Endometrium (tissue), 2 donors: Measurements from ENCODE around the gene TSC22D3.

Experiments
- FAIRE-seq: peaks from 2 replicates; lab custom pipeline; 2012; peaks lifted over from hg19 to GRCh38; lab: Jason Lieb, UNC
- donor health status: control.
- donor health status: control.

Gene TSC22D3

DNA sequence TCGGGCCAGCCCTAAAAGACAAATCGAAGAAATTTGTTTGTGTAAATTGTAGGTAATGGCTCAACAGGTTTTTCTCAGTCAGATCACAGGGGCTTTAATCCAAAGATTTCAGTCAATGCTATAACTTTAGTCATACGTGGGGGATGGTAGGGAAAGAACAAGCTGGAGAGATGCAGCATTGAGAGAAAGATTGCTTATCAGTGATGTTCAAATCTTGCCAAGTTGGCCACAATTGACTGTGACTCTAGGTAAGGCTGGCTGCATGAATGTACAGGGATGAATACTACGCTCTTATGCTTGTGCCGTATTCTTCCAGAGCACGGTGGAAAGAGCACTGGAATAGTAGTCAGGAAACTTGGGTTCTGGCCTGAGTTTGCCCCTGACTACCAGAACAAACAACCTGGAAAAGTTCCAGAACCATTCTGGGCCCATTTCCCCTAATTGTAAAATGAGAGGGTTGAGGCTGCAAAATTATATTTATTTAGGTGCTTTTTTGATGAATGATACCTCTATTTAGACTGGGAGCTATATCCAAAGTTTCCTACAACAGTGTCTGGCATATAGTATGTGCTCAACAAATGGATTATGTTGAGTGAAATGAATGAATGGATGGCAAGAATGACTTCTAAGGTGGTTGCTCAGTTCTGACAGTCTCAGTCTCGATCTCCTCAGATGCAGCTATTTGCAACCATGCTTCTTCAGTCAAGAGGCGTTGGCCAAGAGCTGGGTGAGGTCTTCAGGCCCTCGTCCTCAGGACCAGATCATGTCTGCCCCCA, 44.4 kb downstream of the TSC22D3 start:
- FAIRE-seq, result no peak

DNA sequence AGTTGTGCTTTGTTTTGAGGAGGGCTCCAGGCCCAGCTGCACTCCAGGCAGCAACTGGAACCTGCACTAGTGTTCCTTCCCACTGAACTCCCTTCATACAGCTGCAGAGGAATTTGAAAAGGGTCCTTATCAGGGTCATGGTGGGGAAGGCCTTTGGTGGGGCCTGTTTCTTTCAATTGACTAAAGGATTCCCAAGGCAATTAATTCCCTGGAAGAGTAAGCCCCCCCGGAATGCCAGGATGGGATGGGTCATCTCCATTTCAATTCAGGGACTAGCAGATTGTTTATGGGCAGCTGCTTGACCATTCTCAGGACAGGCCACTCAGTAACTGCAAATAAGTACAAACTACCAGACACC, 45.3 kb downstream of the TSC22D3 start:
- no peak for FAIRE-seq

DNA sequence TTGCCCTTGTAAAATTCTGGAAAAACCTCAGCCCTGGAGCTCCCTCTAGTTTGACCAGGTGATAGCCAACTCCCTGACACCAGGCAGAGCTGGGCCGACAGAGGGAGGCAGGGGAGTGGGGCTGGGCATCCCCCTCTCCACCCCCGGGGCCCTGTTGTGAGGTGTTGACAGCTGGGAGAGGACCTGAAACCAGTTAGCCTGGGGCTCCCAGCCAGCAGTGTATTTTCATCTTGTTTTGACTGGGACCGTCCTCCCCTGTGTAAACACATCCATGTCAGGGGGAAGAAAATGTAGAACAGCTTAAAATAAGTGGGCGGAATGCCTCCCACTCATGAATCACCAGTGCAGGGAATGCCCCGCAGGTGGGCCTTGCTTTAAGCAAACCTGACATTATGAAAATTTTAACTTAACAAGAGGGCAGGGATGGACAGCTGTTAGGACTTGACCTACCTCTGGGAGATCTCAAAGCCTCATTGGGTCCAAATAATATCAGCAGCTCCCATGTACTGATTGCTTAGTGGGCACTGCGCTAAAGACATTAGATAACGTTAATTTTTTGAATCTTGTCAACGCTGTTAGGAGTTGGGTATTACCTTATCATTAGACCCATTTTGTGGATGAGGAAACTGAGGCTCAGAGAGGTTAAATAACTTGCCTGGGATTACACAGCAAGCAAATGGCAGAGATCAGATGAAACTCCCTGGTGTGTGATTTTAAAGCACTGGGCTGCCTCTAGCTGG, 45.9 kb downstream of the TSC22D3 start:
- no peak for FAIRE-seq

GRCh38 chrX:107728371-107729099, 47.1 kb downstream of the TSC22D3 start:
- no peak for FAIRE-seq

DNA sequence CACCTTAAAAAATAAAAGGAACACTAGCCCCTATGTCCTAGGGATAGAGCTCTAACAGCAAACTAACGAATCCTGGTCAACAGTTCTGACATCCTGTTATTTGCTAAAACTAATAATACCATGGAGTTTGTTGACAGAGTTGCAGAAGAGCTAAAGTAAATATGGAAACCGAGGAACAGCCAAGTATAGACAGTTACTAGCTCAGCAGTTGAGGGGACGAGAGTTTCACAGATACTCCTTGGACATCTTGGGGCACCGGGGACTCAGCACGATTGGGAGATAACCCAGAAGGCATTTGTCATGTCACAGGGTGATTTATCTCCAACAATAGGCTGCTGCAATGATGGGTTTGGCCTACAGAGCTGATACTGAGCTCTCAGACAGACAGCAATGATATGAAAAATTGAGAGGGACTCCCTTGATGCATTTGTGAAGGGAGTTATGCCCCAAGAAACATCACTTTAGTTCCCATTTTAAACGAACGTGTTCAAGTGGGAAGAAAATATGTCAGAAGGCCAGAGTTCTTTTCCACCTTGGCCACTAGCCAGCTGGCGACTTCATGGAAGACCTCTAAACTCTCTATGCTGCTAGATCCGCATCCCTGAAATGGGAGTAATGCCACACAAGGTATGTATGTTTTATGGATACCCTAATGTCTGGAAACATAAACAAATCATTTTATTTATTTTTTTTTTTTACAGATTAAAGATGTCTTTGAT, 48.6 kb downstream of the TSC22D3 start:
- no peak for FAIRE-seq

- no peak for FAIRE-seq
These were observed 49.6 kb downstream of the TSC22D3 start for GRCh38 chrX:107725761-107726555.

DNA sequence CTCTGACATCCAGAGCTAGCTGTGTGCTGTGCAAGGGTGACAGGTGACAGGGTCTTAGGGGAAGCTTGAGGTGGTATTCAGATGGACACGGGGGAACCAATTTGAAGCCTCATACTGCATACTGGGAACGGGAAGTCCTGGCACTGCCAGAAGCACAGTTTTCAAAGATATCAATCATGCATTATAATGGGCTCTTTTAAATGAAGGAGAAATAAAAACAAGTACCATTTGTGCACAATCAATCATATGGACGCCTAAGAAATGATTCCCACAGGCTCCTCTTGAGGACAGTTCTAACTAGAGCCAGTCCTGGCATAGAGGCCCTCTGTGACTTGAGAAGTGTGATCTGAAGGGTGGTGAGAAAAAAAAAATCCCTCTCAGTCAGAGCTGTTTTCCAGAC, 50.9 kb downstream of the TSC22D3 start:
- no peak for FAIRE-seq

DNA sequence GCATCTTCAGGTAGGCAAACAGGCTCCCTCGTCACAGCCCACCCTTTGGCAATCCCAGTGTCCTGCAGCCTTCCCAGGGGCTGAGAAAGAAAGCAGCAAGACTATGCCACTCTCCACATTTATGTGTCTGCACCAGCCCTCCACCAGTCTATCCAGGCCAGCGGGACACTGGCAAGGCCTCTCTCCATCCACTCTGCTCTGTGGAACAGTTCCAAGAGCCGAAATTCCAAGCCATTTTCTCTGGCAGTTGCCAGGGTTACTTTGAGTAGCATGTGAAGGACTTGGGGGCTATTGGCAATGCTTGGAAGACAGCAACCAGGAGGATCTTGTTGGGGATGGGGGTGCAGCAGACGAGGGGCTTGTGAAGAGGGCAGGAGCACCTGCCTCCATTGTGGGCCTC, 52.1 kb downstream of the TSC22D3 start:
- no peak for FAIRE-seq

GRCh38 chrX:107721966-107722707, 53.5 kb downstream of the TSC22D3 start:
- no peak for FAIRE-seq

DNA sequence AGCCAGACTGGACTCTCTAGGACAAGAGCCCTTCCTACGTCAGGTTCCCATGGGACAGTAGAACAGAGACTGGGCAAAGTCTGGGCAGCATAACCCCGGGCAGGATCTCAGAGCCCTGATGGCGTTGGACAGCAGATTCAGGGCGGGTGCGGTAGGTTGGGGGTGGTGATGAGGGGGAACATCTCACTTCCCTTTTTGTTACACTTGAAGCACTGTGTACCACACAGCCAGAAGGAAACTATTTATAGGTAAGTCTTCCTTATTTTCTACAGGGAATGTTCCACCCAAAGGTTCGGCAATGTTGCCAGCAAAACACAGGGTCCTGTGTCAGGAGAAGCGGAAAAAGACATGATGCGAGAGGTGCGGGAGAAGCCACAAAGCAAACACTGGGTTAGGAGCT, 54.3 kb downstream of the TSC22D3 start:
- no peak for FAIRE-seq

- peak; percentile 51 for FAIRE-seq
These were observed 57.4 kb downstream of the TSC22D3 start for GRCh38 chrX:107718156-107718621.

- no peak for FAIRE-seq
These were observed 58.5 kb downstream of the TSC22D3 start for GRCh38 chrX:107716816-107717700.

- no peak for FAIRE-seq
These were observed 59.4 kb downstream of the TSC22D3 start for GRCh38 chrX:107716118-107716684.

DNA sequence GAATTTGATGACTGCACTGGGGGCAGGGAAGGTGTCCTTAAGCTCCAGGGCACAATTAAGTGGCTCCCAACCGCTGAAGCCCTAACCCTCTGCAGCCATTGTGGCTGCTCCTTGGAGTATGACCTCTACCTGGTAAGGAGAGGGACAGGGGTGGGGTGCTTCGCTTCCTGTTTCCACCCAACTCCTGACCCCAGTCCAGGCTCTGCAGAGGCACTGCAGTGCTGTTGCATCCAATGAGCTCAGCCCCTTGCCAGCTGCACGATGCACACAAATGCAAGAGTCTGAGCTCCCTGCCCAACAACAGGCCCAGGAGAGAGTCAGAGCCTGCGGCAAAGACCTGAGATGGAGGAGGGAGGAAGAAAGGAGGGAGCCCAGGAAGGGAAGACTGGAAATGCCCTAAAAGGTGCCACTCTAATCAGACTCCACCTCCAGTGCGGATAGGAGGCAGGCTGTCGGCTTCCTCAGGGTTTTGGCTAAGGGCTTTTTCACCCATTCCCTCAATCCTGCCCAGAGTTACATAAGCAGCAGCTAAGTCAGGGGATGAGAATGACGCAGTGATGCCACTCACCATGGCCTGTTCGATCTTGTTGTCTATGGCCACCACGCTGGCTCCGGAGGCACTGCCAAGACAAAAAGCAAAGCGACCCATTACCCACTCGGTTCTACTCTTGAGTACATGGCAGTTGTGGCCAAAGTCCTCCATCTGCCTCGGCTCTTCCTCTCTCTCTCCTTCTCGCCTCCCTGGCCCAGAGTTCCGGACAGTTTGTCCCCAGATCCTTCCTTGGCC, 60.1 kb downstream of the TSC22D3 start:
- no peak for FAIRE-seq

DNA sequence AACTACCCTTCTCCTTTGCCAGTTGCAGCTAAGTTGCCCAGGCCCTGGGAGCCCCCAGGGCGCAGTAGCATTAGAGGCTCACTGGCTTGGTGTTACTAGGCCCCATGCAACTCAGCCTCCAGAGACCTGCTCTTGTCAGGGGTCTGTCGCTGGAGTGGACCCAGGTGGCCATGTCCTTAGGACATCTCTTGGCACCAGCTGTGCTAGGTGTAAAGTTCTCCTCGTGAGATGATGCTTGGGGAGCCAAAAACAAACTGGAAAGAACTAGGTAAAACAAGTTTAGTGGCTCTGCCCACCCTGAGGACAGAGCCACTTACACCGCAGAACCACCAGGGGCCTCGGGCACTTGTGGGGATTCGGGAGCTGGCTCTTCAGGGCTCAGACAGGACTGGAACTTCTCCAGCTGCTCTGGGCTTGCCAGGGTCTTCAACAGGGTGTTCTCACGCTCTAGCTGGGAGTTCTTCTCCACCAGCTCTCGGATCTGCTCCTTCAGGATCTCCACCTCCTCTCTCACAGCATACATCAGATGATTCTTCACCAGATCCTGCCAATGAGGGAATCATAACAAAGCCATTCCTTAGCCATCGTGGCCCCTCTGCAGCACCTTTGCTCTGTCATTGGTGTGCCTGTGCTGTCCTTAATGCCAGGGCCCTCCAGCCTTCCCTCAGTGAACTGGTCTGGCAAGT, 61.2 kb downstream of the TSC22D3 start:
- FAIRE-seq, result no peak

GRCh38 chrX:107713543-107714205, 61.9 kb downstream of the TSC22D3 start:
- no peak for FAIRE-seq

DNA sequence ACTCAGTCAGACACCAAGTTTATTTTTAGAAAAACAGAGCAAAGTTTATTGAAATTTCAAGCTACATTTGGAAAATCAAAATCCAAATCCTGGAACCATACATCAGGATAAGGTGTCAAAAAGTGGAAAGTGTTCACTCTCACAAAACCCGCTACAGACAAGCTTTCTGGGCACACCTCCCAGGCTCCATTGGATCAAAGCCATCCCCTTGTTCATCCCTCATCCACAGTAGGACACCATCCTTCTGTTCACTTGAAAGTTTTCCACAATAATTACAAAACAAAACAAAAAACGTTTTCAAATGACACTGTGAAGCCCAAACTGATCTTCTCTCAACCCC, 62.4 kb downstream of the TSC22D3 start:
- no peak for FAIRE-seq
